GM21390 (cell line): ENCODE data around the gene SHISAL2B.
"Not testable (repeated sequence)": the region's sequence is repeated elsewhere in the genome, so short reads cannot be mapped to it uniquely, and the experiment has no call there.

ENCODE experiments used
- ATAC-seq: cut with Tn5 transposase; IDR thresholded peaks from one replicate; pipeline ENCODE4 v1.9.1; 2021; ENCODE audit not compliant: unreplicated experiment

The SHISAL2B gene

GRCh38 chr5:64696414-64696813, 6.1 kb downstream of the SHISAL2B start:
- not testable (repeated sequence) for ATAC-seq

DNA sequence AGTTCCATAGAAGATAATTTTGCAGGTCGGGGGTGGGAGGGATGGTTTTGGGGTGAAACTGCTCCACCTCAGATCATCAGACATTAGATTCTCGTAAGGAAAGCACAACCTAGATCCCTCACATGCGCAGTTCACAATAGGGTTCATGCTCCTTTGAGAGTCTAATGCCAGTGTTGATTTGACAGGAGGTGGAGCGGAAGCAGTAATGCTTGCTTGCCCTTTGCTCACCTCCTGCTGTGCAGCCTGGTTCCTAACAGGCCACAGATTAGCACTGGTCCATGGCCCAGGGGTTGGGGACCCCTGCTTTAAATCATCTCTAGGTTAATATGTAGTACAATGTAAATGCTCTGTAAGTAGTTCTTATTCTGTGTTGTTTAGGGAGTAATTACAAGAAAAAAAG, 10.5 kb downstream of the SHISAL2B start:
- ATAC-seq = no peak

DNA sequence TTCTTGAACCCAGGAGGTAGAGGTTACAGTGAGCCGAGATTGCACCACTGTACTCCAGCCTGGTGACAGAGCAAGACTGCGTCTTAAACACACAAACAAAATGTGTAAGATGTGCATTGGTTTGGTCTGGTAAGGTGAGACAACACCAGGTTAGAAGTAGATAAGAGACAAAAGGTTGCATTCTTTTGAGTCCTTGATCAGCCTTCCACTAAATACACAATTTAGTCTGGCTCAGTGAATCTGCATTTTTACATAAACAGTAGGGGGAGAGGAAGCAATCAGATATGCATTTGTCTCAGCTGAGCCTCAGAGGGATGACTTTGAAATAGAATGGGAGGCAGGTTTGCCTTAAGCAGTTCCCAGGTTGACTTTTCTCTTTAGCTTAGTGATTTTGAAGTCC, 15.8 kb downstream of the SHISAL2B start:
- not testable (repeated sequence) for ATAC-seq

- ATAC-seq = no peak
Measured at GRCh38 chr5:64707191-64707590, 16.9 kb downstream of the SHISAL2B start.

GRCh38 chr5:64714495-64714894, 24.2 kb downstream of the SHISAL2B start:
- ATAC-seq = not testable (repeated sequence)

- ATAC-seq = no peak
Measured at GRCh38 chr5:64722588-64722987, 32.3 kb downstream of the SHISAL2B start.

- ATAC-seq = no peak
Measured at GRCh38 chr5:64727150-64727549, 36.8 kb downstream of the SHISAL2B start.

GRCh38 chr5:64742411-64742810, 52.1 kb downstream of the SHISAL2B start:
- ATAC-seq = no peak

DNA sequence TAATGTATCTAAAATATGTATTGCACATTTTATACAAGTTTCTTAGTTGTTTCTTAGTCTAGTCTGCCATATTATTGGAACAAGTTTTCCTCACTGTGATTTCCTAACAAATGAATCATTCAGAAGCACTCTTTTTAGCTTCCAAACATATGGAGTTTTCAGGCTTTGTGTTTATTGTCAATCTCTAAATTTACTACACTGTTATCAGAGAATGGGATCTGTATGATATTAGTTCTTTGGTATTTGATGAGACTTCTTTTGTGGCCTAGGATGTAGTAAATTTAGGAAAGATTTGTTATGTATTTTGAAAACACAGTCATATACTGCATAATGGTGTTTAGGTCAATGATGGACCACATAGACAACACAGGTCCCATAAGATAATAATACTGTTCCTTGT, 52.5 kb downstream of the SHISAL2B start:
- ATAC-seq = no peak

DNA sequence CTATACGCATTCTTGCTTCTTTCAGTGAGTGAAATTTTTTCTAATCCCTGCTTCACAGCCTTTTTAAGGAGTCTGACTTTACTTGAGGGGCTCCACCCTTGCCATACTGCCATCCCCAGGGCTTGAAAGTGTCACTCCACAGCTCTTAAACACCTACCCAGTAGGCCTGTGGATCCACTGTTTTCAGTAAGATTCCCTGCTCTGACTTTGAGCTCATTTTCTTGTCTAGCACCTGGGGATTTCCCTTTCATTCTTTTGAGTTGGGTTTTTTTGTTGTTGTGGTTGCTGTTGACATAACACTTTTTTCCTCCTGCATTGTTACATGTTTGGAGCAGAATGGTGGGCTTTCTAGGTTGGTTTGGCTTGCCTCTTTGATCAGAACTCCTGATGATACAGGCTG, 54.6 kb downstream of the SHISAL2B start:
- ATAC-seq = no peak

GRCh38 chr5:64746446-64746845, 56.1 kb downstream of the SHISAL2B start:
- ATAC-seq = no peak

GRCh38 chr5:64749385-64749784, 59.1 kb downstream of the SHISAL2B start:
- no peak for ATAC-seq

- ATAC-seq = no peak
Measured at GRCh38 chr5:64754066-64754465, 63.8 kb downstream of the SHISAL2B start.

DNA sequence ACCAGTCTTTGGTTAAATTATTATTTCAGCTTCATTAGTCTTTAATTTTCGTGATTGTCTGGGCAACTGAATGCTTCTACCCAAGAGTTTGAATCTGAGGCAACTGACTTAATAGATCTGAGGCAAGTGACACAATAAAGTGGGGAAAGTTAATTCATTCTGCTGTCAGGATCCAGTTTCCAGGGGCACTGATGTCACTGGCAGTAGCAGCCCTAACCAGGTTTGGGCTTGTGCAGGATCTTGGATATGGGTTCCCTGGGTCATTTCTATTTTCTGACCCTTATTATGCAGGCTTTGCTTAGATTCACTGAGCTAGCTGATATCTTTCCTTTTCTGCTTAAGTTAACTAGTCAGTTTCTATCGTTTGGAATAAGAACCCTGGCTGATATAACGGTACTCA, 68.6 kb downstream of the SHISAL2B start:
- ATAC-seq = no peak

GRCh38 chr5:64759960-64760660, 69.8 kb downstream of the SHISAL2B start:
- no peak for ATAC-seq

- no peak for ATAC-seq
Measured at GRCh38 chr5:64763948-64764503, 73.7 kb downstream of the SHISAL2B start.

- no peak for ATAC-seq
Measured at GRCh38 chr5:64765804-64766504, 75.7 kb downstream of the SHISAL2B start.

DNA sequence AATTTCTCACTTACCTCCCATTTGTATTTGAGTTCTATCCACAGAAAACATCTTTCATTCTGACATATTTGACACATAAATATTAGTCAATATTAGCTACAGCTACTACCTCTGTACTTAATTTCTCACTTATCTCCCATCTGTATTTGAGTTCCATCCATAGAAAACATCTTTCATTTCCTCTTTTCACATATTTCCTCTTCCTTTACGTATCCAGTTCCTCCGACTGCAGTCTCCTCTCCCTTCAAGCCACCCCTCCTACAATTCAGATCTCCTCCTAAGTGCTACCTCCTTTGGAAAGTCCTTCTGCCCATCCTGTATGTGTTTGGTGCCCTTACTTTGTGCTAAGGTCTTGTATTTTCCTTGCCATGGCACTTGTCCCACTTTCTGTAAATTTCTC, 76.6 kb downstream of the SHISAL2B start:
- ATAC-seq = no peak
